ENCODE results near the gene CACNA1I. TPM values are rescaled to one million over a fixed set of nuclear protein-coding genes. Genes with fewer than 3 reads are reported as not detected.

The CACNA1I gene
- total RNA-seq, 1 donor: not detected

GRCh38 chr22:39712751-39713525 is 142.4 kb downstream of the CACNA1I start:
- no peak for DNase-seq (ENCODE audit: low read depth)
- no peak for TF ChIP-seq CTCF (IDR thresholded peaks at IDR 0.05; ENCODE audit: insufficient read depth, low read depth, low read length)
- no peak overlapping the region for H3K4me3 ChIP-seq (ENCODE audit: low read depth, low read length)

GRCh38 chr22:39713799-39714290 is 143.3 kb downstream of the CACNA1I start:
- TF ChIP-seq CTCF (IDR thresholded peaks at IDR 0.05; ENCODE audit: insufficient read depth, low read depth, low read length): no peak
- no peak for DNase-seq (ENCODE audit: low read depth)
- no peak overlapping the region for H3K4me3 ChIP-seq (ENCODE audit: low read depth, low read length)

- no peak overlapping the region for H3K4me3 ChIP-seq (ENCODE audit: low read depth, low read length)
- no peak for DNase-seq (ENCODE audit: low read depth)
- TF ChIP-seq CTCF (IDR thresholded peaks at IDR 0.05; ENCODE audit: insufficient read depth, low read depth, low read length): no peak
Observed at GRCh38 chr22:39714321-39714720, 143.8 kb downstream of the CACNA1I start.

GRCh38 chr22:39715778-39716495 is 145.4 kb downstream of the CACNA1I start:
- DNase-seq (ENCODE audit: low read depth): no peak
- no peak overlapping the region for H3K4me3 ChIP-seq (ENCODE audit: low read depth, low read length)
- TF ChIP-seq CTCF (IDR thresholded peaks at IDR 0.05; ENCODE audit: insufficient read depth, low read depth, low read length): no peak

- TF ChIP-seq CTCF (IDR thresholded peaks at IDR 0.05; ENCODE audit: insufficient read depth, low read depth, low read length): no peak
- no peak overlapping the region for H3K4me3 ChIP-seq (ENCODE audit: low read depth, low read length)
- DNase-seq (ENCODE audit: low read depth): no peak
Observed at GRCh38 chr22:39716534-39716933, 146.0 kb downstream of the CACNA1I start.

GRCh38 chr22:39717099-39717498 is 146.5 kb downstream of the CACNA1I start:
- DNase-seq (ENCODE audit: low read depth): no peak
- no peak for TF ChIP-seq CTCF (IDR thresholded peaks at IDR 0.05; ENCODE audit: insufficient read depth, low read depth, low read length)
- no peak overlapping the region for H3K4me3 ChIP-seq (ENCODE audit: low read depth, low read length)

Measured in fibroblast of villous mesenchyme (primary cell).